ENCODE results near the gene BLOC1S5.

- TF ChIP-seq POLR2A (IDR thresholded peaks at IDR 0.05; ENCODE audit: low read depth, low read length) (no peak), CTCF (IDR thresholded peaks at IDR 0.05; ENCODE audit: extremely low read depth in 1 of 2, insufficient read depth in 1 of 2, low read depth in 1 of 2, low read length in 2 of 2) (no peak), POLR2AphosphoS5 (IDR thresholded peaks at IDR 0.05; ENCODE audit: insufficient read depth, low read depth, low read length) (no peak), EZH2 (IDR thresholded peaks at IDR 0.05; ENCODE audit: borderline replicate concordance, low read depth, low read length, severe bottlenecking) (no peak), MYC (IDR thresholded peaks at IDR 0.05; ENCODE audit: low read depth, low read length) (no peak), JUN (IDR thresholded peaks at IDR 0.05; ENCODE audit: borderline replicate concordance, insufficient read depth, insufficient read length, low read depth) (no peak)
These were observed 2.5 kb downstream of the BLOC1S5 start for GRCh38 chr6:8061736-8062135.

Measured in endothelial cell of umbilical vein (primary cell).